ENCODE results near the gene SPON1.
"Not testable (repeated sequence)": the region's sequence is repeated elsewhere in the genome, so short reads cannot be mapped to it uniquely, and the experiment has no call there.

Gene SPON1

GRCh38 chr11:14136561-14136960 lies 174.0 kb downstream of the SPON1 start:
- DNase-seq = no peak

- no peak for DNase-seq
Observed at GRCh38 chr11:14137284-14137683, 174.8 kb downstream of the SPON1 start.

- DNase-seq = no peak
Observed at GRCh38 chr11:14140991-14141390, 178.5 kb downstream of the SPON1 start.

- DNase-seq = no peak
Observed at GRCh38 chr11:14141676-14142075, 179.2 kb downstream of the SPON1 start.

GRCh38 chr11:14144934-14145333 lies 182.4 kb downstream of the SPON1 start:
- DNase-seq = no peak

GRCh38 chr11:14148653-14149273 lies 186.2 kb downstream of the SPON1 start:
- DNase-seq = no peak

GRCh38 chr11:14149683-14150082 lies 187.2 kb downstream of the SPON1 start:
- no peak for DNase-seq

- no peak for DNase-seq
Observed at GRCh38 chr11:14150878-14151277, 188.4 kb downstream of the SPON1 start.

GRCh38 chr11:14154103-14154502 lies 191.6 kb downstream of the SPON1 start:
- not testable (repeated sequence) for DNase-seq

GRCh38 chr11:14158393-14158792 lies 195.9 kb downstream of the SPON1 start:
- DNase-seq = no peak

GRCh38 chr11:14163576-14163975 lies 201.1 kb downstream of the SPON1 start:
- DNase-seq = no peak

GRCh38 chr11:14173679-14174078 lies 211.2 kb downstream of the SPON1 start:
- not testable (repeated sequence) for DNase-seq

GRCh38 chr11:14179116-14179820 lies 216.7 kb downstream of the SPON1 start:
- no peak for DNase-seq

GRCh38 chr11:14181121-14181520 lies 218.6 kb downstream of the SPON1 start:
- no peak for DNase-seq

GRCh38 chr11:14182833-14183364 lies 220.4 kb downstream of the SPON1 start:
- DNase-seq = no peak

- no peak for DNase-seq
Observed at GRCh38 chr11:14184028-14184940, 221.8 kb downstream of the SPON1 start.

GRCh38 chr11:14185461-14185860 lies 222.9 kb downstream of the SPON1 start:
- DNase-seq = no peak

- no peak for DNase-seq
Observed at GRCh38 chr11:14186046-14186775, 223.7 kb downstream of the SPON1 start.

- DNase-seq = no peak
Observed at GRCh38 chr11:14189874-14190273, 227.4 kb downstream of the SPON1 start.

- DNase-seq = no peak
Observed at GRCh38 chr11:14190992-14191778, 228.7 kb downstream of the SPON1 start.

GRCh38 chr11:14193644-14194043 lies 231.1 kb downstream of the SPON1 start:
- DNase-seq = no peak

Data from activated CD8-positive, alpha-beta memory T cell treated with anti-CD3 and anti-CD28 coated beads, Interleukin-2, amount 50 U/mL, for 4 hours (primary cell).